ENCODE data around the gene MX2.

DNA sequence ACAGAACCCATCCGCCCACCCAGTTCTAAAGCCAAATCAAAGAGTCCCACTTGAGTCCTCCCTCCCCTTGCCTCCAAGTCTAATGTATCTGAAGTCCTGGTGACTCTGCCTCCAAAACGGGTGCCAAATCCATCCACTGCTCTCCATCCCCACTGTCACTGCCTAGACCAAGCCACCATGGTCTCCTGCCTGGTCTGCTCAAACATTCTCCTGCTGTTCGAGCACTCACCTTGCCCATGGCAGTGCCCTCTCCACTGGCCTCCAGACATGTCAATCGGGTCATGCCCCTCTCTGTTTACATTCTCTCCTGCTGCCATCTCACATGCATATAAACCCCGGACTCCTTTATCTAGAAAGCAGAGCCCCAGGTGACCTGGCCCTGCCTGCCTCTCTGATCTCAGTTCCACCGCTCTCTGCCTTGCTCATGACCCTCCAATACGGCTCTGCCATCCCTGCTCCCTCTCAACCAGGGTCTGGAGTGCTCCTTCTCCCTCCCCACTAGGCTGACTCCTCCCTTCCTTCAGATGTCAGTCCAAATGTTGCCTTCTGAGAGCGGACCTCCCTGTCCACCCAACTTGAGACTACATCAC is 32.1 kb downstream of the MX2 start:
- TF ChIP-seq, protein P1, sequence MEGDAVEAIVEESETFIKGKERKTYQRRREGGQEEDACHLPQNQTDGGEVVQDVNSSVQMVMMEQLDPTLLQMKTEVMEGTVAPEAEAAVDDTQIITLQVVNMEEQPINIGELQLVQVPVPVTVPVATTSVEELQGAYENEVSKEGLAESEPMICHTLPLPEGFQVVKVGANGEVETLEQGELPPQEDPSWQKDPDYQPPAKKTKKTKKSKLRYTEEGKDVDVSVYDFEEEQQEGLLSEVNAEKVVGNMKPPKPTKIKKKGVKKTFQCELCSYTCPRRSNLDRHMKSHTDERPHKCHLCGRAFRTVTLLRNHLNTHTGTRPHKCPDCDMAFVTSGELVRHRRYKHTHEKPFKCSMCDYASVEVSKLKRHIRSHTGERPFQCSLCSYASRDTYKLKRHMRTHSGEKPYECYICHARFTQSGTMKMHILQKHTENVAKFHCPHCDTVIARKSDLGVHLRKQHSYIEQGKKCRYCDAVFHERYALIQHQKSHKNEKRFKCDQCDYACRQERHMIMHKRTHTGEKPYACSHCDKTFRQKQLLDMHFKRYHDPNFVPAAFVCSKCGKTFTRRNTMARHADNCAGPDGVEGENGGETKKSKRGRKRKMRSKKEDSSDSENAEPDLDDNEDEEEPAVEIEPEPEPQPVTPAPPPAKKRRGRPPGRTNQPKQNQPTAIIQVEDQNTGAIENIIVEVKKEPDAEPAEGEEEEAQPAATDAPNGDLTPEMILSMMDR (conservative IDR thresholded peaks at IDR 0.05 in 1 of 2, IDR thresholded peaks at IDR 0.05 in 1 of 2; ENCODE audit: extremely low read depth in 1 of 2, insufficient read depth in 1 of 2, low read depth in 1 of 2, low read length in 2 of 2), result no peak
- TF ChIP-seq EZH2 (IDR thresholded peaks at IDR 0.05; ENCODE audit: borderline replicate concordance, low read length), result no peak
